GM18498 (cell line): Measurements from ENCODE around the gene RASA3.

Experiments
- ATAC-seq: cut with Tn5 transposase; IDR thresholded peaks from one replicate; pipeline ENCODE4 v1.9.1; 2021; ENCODE audit warnings: mild to moderate bottlenecking, moderate library complexity; ENCODE audit not compliant: unreplicated experiment

The RASA3 gene

GRCh38 chr13:114071991-114072390 lies 60.4 kb downstream of the RASA3 start:
- no peak for ATAC-seq

- no peak for ATAC-seq
Measured at GRCh38 chr13:114071410-114071809, 61.0 kb downstream of the RASA3 start.

GRCh38 chr13:114070098-114070799 lies 62.2 kb downstream of the RASA3 start:
- no peak for ATAC-seq

- no peak for ATAC-seq
Measured at GRCh38 chr13:114069376-114070097, 62.9 kb downstream of the RASA3 start.

- no peak for ATAC-seq
Measured at GRCh38 chr13:114068656-114069318, 63.6 kb downstream of the RASA3 start.

GRCh38 chr13:114067886-114068651 lies 64.4 kb downstream of the RASA3 start:
- ATAC-seq = peak; percentile 34

GRCh38 chr13:114067381-114067885 lies 65.0 kb downstream of the RASA3 start:
- ATAC-seq = peak; percentile 64

GRCh38 chr13:114066956-114067355 lies 65.5 kb downstream of the RASA3 start:
- no peak for ATAC-seq

GRCh38 chr13:114065926-114066774 lies 66.3 kb downstream of the RASA3 start:
- ATAC-seq = no peak

GRCh38 chr13:114065141-114065925 lies 67.1 kb downstream of the RASA3 start:
- no peak for ATAC-seq

- no peak for ATAC-seq
Measured at GRCh38 chr13:114064450-114065140, 67.8 kb downstream of the RASA3 start.

- no peak for ATAC-seq
Measured at GRCh38 chr13:114063545-114064449, 68.6 kb downstream of the RASA3 start.

GRCh38 chr13:114062754-114063153 lies 69.7 kb downstream of the RASA3 start:
- ATAC-seq = no peak

- ATAC-seq = no peak
Measured at GRCh38 chr13:114062341-114062740, 70.1 kb downstream of the RASA3 start.

- ATAC-seq = no peak
Measured at GRCh38 chr13:114061744-114062143, 70.7 kb downstream of the RASA3 start.

- no peak for ATAC-seq
Measured at GRCh38 chr13:114061047-114061446, 71.4 kb downstream of the RASA3 start.

GRCh38 chr13:114059946-114060860 lies 72.2 kb downstream of the RASA3 start:
- no peak for ATAC-seq
